ENCODE measurements around the gene STK17A.
"Not testable (repeated sequence)": the region's sequence is repeated elsewhere in the genome, so short reads cannot be mapped to it uniquely, and the experiment has no call there.

Gene STK17A

DNA sequence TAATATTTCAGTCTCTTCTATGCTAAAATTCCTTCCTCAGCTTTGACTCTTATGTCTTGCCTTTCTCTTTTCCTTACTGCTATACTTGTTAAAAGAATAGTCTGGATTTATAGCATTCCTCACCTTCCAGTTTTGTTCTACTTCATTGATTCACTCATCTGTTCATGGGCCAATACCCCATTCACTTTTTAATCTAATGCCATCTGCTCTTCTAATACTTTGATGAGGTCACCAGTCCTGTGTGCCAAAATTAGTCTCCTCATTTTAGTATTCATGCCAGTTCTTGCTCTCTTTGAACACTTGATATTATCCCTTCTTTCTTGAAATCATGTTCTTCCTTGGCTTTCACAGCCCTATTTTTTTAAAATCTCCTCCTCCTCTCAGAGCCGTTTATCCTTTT, 19.3 kb downstream of the STK17A start:
- no peak for DNase-seq

DNA sequence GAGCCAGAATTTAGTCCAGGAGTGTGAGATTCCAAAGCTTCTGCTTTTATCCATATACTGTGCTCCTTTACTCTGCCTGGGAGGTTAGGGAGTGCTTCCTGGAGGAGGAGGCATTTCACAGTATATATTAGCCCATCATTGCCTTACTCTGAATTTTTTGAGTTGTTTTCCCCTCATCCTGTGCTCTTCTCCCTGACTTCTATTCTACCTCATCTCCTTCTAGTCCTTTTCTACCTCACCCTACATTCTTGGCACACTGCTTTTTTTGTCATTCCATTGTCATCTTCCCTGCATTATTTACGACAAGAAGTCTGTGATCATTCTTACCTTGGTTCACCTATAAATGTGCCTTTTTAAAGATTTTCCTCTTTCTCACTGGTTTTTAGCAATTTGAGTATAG, 21.3 kb downstream of the STK17A start:
- no peak for DNase-seq

DNA sequence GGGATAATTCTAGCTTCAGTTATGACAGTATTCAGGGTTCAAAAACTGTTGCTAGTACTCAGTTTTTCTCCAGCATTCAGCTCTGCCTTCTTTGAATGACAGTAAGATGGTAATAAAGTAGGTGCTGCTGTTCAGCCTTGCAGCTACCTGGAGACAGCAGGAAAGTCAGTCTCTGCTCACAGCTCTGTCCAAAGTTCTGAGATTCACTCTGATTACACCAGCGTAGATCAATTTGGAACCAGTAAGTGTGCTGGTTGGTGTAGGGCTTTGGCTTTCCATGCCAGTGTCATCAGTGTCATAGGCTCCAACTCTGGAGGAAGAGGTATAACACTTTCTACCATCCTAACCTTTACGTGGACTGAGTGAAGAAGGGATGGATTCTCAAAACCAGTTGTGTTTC, 26.2 kb downstream of the STK17A start:
- no peak for DNase-seq

DNA sequence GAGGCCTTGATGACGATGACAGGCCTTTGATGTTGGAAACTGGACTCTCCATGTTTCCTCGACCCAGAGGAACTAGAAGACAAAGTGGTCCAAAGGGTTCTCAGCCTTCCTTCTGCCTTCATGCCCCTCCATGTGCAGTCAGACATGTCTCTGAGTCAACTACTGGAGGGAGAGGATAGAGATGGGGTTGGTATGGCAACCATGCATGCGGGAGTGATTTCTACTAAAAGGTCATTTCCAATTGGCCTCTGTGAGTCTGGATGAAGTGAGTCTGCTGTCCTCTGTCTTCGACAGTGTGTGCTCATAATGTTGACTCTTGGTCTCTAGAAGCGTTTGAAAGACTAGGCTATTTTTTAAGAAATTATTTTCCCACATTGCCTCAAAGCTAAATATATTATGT, 29.2 kb downstream of the STK17A start:
- no peak for DNase-seq

- DNase-seq: no peak
These were observed 30.0 kb downstream of the STK17A start for GRCh38 chr7:43612599-43613589.

DNA sequence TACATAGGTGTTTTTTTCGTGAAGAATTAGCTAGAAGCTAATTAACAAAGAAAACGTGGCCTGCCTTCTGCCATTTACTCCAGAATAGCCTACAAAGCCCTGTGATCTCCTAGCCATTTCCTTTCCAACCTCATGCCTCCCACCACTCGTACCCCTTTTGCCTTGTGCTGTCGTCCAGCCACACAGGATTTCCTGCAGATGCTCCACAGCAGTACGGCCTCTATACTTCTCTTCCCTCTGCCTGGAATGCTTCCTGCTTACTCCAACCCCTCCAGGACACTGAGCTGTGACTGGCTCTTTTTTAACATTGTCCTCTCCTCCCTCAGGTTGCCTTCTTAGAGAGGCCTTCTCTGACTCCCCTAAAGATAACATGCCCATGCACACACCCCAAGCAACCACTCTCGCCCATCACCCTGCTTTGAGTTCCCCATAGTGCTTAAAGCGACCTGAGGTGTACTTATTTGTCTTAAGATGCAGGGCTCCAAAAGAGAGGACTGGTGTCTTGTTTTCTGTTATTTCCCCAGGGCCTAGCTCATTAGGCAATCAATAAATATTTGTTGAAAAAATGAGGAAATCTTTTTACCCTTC, 32.7 kb downstream of the STK17A start:
- no peak for DNase-seq

DNA sequence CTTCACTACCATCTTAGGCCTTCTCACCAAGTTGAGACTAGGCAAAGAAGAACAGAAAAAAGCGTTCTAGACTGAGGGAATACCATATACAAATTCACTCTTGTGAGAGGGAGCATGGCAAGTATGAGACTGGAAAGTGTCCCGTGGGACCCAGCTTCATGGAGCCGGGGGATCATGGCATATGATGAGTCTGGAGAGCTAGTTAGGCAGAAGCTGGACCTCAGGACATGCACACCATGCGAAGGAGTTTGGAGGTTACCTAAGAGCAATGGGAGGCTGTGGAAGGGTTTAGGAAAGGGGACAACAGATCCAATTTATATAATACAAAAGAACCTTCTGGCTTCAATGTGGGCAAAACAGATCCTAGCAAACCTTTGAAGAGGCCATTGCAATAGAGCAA, 34.1 kb downstream of the STK17A start:
- DNase-seq: no peak

DNA sequence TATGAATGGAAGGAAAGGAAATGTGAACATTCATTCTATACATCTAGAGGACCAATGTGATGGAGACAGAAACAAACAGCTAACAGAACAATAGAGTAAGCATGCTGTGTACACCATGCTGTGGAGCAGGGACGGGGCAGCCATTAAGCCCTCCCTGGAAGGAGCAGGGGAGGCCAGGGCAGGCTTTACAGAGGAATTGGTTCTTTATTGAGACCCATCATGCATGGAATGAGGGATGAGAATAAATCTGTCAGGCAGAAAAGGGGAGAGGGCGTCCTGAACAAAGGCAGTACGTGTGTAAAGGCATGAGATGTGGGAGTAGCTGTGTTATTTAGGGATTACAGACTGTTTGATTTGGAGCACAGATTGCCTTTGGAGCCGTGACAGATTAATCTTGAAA, 35.2 kb downstream of the STK17A start:
- DNase-seq: no peak

DNA sequence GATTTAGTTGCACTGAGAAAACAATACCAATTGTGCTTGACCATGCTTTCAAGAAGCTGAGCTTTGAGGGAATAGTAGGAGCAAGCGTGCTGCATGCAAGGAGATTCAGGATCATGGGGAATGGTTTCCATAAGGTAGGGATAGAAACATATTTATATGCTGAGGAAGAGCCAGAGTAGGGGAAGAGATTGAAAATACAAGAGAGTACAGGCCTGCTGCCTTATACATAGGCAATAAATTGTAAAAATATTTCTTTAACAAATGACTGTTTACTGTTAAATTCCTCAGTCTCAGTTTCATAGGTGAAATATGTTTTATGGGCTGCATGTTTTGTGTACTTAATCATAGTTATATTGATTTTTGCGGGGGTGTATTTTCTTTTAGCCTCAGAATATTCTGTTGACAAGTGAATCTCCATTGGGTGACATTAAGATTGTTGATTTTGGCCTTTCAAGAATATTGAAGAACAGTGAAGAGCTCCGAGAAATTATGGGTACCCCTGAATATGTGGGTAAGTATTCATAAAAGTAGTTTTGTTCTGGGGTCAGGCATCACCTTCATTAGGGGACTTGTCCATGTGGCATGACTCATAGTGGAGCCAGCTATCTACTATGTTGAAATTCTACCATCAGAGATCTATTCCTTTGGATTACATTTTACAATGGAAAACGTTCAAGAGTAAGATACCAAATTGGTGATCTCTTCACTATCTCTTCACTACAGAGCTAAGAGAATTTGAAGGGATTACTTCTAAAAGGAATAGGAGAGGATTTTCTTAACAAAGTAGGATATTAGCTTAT, 36.5 kb downstream of the STK17A start:
- no peak for DNase-seq

- no peak for DNase-seq
These were observed 39.0 kb downstream of the STK17A start for GRCh38 chr7:43621729-43622448.

DNA sequence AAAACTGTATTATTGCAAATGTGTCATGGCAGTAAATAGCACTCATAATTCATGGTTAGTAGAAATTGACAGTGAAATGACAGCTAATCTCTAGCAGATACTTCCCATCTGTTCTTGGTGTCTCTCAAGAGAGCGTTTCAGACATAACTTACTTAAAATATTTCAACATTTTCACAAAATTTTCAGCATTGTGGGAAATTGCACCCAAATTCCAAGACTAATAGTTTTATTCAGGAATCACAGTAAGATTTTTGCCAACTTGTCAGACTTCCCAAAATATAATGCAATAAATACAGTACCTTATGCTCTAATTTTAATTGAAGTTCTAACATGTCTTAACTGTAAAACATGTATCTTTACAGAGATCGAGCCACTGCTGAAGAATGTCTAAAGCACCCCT, 41.2 kb downstream of the STK17A start:
- no peak for DNase-seq

DNA sequence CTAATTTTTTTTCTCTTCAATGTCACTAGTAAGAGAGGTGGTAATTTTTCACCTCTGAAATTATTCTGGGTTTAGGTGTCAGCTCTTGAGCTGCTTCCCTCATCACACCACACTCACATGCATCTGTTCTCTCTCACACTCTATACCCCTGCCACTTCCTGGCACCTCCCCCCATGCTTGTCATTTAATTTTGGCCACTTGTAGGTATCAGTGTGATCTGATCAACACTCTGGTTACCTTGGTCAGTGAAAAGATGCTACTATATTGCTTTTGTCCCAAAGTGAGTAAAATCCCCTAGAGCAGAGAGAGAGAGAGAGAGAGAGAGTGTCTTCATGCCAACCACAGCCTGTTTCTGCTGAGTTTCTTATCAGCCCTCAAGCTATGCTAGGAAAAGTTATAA, 42.5 kb downstream of the STK17A start:
- no peak for DNase-seq

DNA sequence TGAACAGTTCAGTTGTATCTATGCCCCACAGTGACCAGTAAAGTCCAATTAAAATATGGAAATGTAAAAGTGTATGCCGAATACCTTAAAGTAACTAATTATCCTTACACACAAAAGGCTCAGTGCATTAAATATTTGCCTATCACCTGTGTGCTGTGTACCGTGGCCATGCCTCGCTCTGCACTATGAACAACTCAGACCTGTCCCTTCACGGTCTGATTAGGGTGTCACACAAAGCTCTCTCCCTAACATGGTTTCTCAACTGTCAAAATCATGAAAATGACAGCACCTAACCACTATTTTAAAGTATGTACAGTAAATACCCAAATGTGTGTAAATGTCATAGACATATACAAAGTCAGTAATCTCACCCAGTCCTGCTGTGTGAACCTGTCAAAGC, 43.1 kb downstream of the STK17A start:
- no peak for DNase-seq

DNA sequence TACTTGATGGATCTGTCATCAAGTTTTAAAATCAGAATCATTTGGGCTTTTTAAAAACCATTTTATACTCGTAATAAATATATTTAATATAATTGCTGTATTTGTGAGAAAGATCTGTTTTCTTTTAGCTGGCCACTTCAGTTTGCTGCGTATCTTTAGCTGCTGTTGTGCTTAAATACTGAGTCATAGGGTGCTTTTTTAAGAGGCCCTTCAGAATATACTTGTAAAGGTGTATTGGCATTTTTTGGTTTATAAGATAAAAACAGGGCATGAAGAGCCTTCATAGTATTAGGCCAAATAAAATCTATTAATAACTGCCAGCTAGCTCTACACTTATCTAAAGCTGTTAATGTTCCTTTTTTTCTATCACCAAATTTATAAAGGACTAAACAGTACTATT, 43.8 kb downstream of the STK17A start:
- no peak for DNase-seq

DNA sequence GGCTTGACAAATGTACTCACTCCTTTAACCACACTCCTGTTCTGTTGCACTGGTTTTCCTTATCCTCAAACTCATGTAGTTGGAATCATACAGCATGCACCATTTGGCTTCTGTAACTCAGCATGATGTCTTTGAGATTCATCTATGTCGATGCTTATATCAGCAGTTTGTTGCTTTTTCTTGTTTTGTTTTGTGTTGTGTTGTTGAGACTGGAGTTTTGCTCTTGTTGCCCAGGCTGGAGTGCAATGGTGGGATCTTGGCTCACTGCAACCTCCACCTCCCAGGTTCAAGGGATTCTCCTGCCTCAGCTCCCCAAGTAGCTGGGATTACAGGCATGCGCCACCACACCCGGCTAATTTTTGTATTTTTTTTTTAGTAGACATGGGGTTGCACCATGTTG, 44.9 kb downstream of the STK17A start:
- DNase-seq: not testable (repeated sequence)

GRCh38 chr7:43628431-43628830, 45.5 kb downstream of the STK17A start:
- no peak for DNase-seq

- no peak for DNase-seq
These were observed 46.9 kb downstream of the STK17A start for GRCh38 chr7:43629857-43630256.

DNA sequence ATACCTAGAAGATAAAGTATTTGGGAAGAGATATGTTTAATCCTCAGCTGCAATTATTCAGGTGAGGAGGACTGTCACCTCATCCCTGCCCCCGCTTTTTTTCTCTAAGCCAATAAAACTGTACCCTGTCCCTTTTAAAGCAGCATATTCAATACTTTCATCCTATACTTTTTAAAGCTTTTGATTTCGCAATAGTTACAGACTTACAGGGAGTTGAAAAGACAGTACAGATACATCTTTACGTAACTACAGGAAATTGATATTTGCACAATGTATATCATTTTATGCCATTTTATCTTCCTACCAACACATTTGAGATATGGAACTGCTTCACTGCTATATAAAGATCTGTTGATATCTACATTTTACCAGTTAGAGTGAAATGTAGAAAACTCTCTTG, 47.6 kb downstream of the STK17A start:
- DNase-seq: no peak

- no peak for DNase-seq
These were observed 48.7 kb downstream of the STK17A start for GRCh38 chr7:43631559-43631958.

GRCh38 chr7:43632746-43633145, 49.8 kb downstream of the STK17A start:
- no peak for DNase-seq

DNA sequence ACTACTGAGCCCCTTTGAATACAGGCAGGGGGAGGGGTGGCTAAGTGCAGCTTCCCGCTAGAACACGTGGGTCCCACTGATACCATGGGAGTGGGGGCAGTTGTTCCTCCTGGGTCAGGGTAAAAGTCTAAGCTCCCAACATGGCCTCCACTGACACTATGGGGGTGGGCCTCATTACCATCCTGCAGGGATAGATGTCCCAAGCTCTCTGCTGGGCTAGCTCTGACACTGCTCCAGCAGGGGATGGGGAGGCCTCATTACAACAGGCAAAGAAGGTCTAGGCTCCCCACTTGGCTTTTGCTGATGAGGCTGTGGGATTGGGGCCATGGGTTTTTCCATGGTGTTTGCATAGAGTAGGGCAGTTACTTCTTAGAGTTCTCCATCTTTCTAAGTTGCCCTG, 51.5 kb downstream of the STK17A start:
- DNase-seq: no peak

- no peak for DNase-seq
These were observed 53.2 kb downstream of the STK17A start for GRCh38 chr7:43636093-43636492.

Data from NCI-H1436 (cell line).